ENCODE results near the gene OSTM1.

GRCh38 chr6:108029226-108029921 is 45.2 kb downstream of the OSTM1 start:
- TF ChIP-seq CTCF (IDR thresholded peaks at IDR 0.05; ENCODE audit: control extremely low read depth in 1 of 3, insufficient read depth in 1 of 3, low read depth in 1 of 3, low read length in 3 of 3) = no peak
- TF ChIP-seq MAX (IDR thresholded peaks at IDR 0.05) = no peak
- TF ChIP-seq TAF1 (IDR thresholded peaks at IDR 0.05; ENCODE audit: low read depth, low read length) = no peak
- no peak for TF ChIP-seq JUN (IDR thresholded peaks at IDR 0.05; ENCODE audit: low read depth, low read length)
- no peak for TF ChIP-seq EP300 (IDR thresholded peaks at IDR 0.05; ENCODE audit: borderline replicate concordance in 1 of 2, low read depth in 2 of 2, low read length in 2 of 2)
- no peak for TF ChIP-seq CEBPB (IDR thresholded peaks at IDR 0.05; ENCODE audit: low read depth, low read length)
- TF ChIP-seq SAP30 (IDR thresholded peaks at IDR 0.05; ENCODE audit: insufficient read depth, insufficient replicate concordance, low read length) = no peak
